IPS-NIHi11 (cell line): Measurements from ENCODE around the gene MIX23.

Experiments used
- DNase-seq: peaks from one replicate; pipeline ENCODE4 v3.0.0; 2012; ENCODE audit warnings: mixed read lengths, low spot score

Gene MIX23

GRCh38 chr3:122382888-122383666, at the start of gene MIX23:
MIX23 (minus strand) TSS chr3:122383231; CDS start chr3:122383224, 7 bp downstream.
- DNase-seq = peak; percentile 87

- DNase-seq = no peak
Observed at GRCh38 chr3:122430371-122430770, 47.3 kb upstream of the MIX23 start.

- no peak for DNase-seq
Observed at GRCh38 chr3:122427857-122428471, 44.9 kb upstream of the MIX23 start.

- DNase-seq = no peak
Observed at GRCh38 chr3:122421836-122422235, 38.8 kb upstream of the MIX23 start.

GRCh38 chr3:122421101-122421500, 38.1 kb upstream of the MIX23 start:
- no peak for DNase-seq

- no peak for DNase-seq
Observed at GRCh38 chr3:122416966-122417365, 33.9 kb upstream of the MIX23 start.

- peak; percentile 98 for DNase-seq
Observed at GRCh38 chr3:122415762-122416654, 33.0 kb upstream of the MIX23 start, which contains the start of gene WDR5B. WDR5B (minus strand) TSS chr3:122416062; CDS start chr3:122415528, 534 bp downstream.

GRCh38 chr3:122415104-122415744, 32.2 kb upstream of the MIX23 start:
- peak; percentile 77 for DNase-seq

- DNase-seq = no peak
Observed at GRCh38 chr3:122414391-122414790, 31.4 kb upstream of the MIX23 start.

- DNase-seq = no peak
Observed at GRCh38 chr3:122410639-122411038, 27.6 kb upstream of the MIX23 start.

GRCh38 chr3:122410111-122410510, 27.1 kb upstream of the MIX23 start:
- DNase-seq = no peak

GRCh38 chr3:122409446-122409845, 26.4 kb upstream of the MIX23 start:
- no peak for DNase-seq

GRCh38 chr3:122407946-122408345, 24.9 kb upstream of the MIX23 start:
- DNase-seq = no peak

GRCh38 chr3:122406198-122406597, 23.2 kb upstream of the MIX23 start:
- DNase-seq = no peak

GRCh38 chr3:122405015-122405414, 22.0 kb upstream of the MIX23 start:
- DNase-seq = no peak

- DNase-seq = no peak
Observed at GRCh38 chr3:122403489-122403888, 20.5 kb upstream of the MIX23 start.

- DNase-seq = no peak
Observed at GRCh38 chr3:122398920-122399319, 15.9 kb upstream of the MIX23 start.

- DNase-seq = no peak
Observed at GRCh38 chr3:122397201-122397600, 14.2 kb upstream of the MIX23 start.

- no peak for DNase-seq
Observed at GRCh38 chr3:122396511-122396910, 13.5 kb upstream of the MIX23 start.

GRCh38 chr3:122395582-122395981, 12.6 kb upstream of the MIX23 start:
- DNase-seq = no peak

- no peak for DNase-seq
Observed at GRCh38 chr3:122394173-122394572, 11.1 kb upstream of the MIX23 start.
